ENCODE results near the gene NFILZ. TPM values are rescaled to one million over a fixed set of nuclear protein-coding genes. Genes with fewer than 3 reads are reported as not detected.

Gene NFILZ
- polyA plus RNA-seq, 1 donor (not counting 4 experiments of a cell fraction or from before 2014, with no cell fraction given), result not detected

- TF ChIP-seq EZH2 (IDR thresholded peaks at IDR 0.05; ENCODE audit: low read length) (no peak), CTCF (optimal IDR thresholded peaks at IDR 0.05 in 1 of 3, IDR thresholded peaks at IDR 0.05 in 1 of 3, conservative IDR thresholded peaks at IDR 0.05 in 1 of 3; ENCODE audit: extremely low read depth in 1 of 3, insufficient read depth in 2 of 3, low read length in 3 of 3) (no peak)
Observed at GRCh38 chr19:8611391-8611876, 19.0 kb upstream of the NFILZ start.

GRCh38 chr19:8611877-8612806 lies 18.3 kb upstream of the NFILZ start:
- H3K4me2 ChIP-seq (ENCODE audit: control insufficient read depth, extremely low read depth, insufficient read depth, low read depth, low read length), result no peak overlapping the region
- no peaks in the 10 kb centered on the region for H3K79me2 ChIP-seq (ENCODE audit: control insufficient read depth, insufficient read depth, low read length)
- no peaks in the 10 kb centered on the region for H3K4me1 ChIP-seq (ENCODE audit: control insufficient read depth, extremely low read depth, insufficient read depth, low read length)
- dilution Hi-C loops (cut with MboI; ENCODE audit: extremely low pct_ligation_motif_present, low sequenced_read_pairs), result no loop called here
- no peaks in the 10 kb centered on the region for H3K36me3 ChIP-seq (ENCODE audit: control insufficient read depth in 2 of 2, extremely low read depth in 1 of 2, insufficient read depth in 2 of 2, low read length in 2 of 2)
- no peaks in the 10 kb centered on the region for H4K20me1 ChIP-seq (ENCODE audit: control insufficient read depth, extremely low read depth, insufficient read depth, low read length)
- no peak overlapping the region for H2AFZ ChIP-seq (ENCODE audit: control insufficient read depth, low read length)
- H3K9ac ChIP-seq (ENCODE audit: control insufficient read depth, extremely low read depth, insufficient read depth, low read length), result no peak overlapping the region
- DNase-seq (ENCODE audit: low read depth, low spot score), result no peak
- no peaks in the 10 kb centered on the region for H3K9me3 ChIP-seq (ENCODE audit: control insufficient read depth, low read depth, low read length)
- no peak for FAIRE-seq
- no peak overlapping the region for H3K4me3 ChIP-seq (ENCODE audit: control insufficient read depth in 2 of 3, extremely low read depth in 1 of 3, insufficient read depth in 2 of 3, low read depth in 1 of 3, low read length in 3 of 3)
- peaks cover 19% of the 10 kb centered on the region for H3K27me3 ChIP-seq (ENCODE audit: control insufficient read depth, extremely low read depth, insufficient read depth, low read length)
- no peaks in the 10 kb centered on the region for H3K9me1 ChIP-seq (ENCODE audit: control insufficient read depth, extremely low read depth, insufficient read depth, low read length)
- TF ChIP-seq EZH2 (IDR thresholded peaks at IDR 0.05; ENCODE audit: low read length), result no peak
- TF ChIP-seq CTCF (optimal IDR thresholded peaks at IDR 0.05 in 1 of 3, IDR thresholded peaks at IDR 0.05 in 1 of 3, conservative IDR thresholded peaks at IDR 0.05 in 1 of 3; ENCODE audit: extremely low read depth in 1 of 3, insufficient read depth in 2 of 3, low read length in 3 of 3), result no peak
- H3K27ac ChIP-seq (ENCODE audit: control insufficient read depth, insufficient read depth, low read length), result no peak overlapping the region

More at GRCh38 chr19:8611391-8611876, 19.0 kb upstream of the NFILZ start:
- no peak overlapping the region for H3K4me3 ChIP-seq (ENCODE audit: control insufficient read depth in 2 of 3, extremely low read depth in 1 of 3, insufficient read depth in 2 of 3, low read depth in 1 of 3, low read length in 3 of 3)
- dilution Hi-C loops (cut with MboI; ENCODE audit: extremely low pct_ligation_motif_present, low sequenced_read_pairs), result no loop called here
- H3K4me2 ChIP-seq (ENCODE audit: control insufficient read depth, extremely low read depth, insufficient read depth, low read depth, low read length), result no peak overlapping the region
- no peaks in the 10 kb centered on the region for H3K9me1 ChIP-seq (ENCODE audit: control insufficient read depth, extremely low read depth, insufficient read depth, low read length)
- no peaks in the 10 kb centered on the region for H4K20me1 ChIP-seq (ENCODE audit: control insufficient read depth, extremely low read depth, insufficient read depth, low read length)
- DNase-seq (ENCODE audit: low read depth, low spot score) (no peak), FAIRE-seq (no peak)
- no peaks in the 10 kb centered on the region for H3K4me1 ChIP-seq (ENCODE audit: control insufficient read depth, extremely low read depth, insufficient read depth, low read length)
- no peak overlapping the region for H3K27ac ChIP-seq (ENCODE audit: control insufficient read depth, insufficient read depth, low read length)
- H3K79me2 ChIP-seq (ENCODE audit: control insufficient read depth, insufficient read depth, low read length), result no peaks in the 10 kb centered on the region
- no peaks in the 10 kb centered on the region for H3K9me3 ChIP-seq (ENCODE audit: control insufficient read depth, low read depth, low read length)
- no peak overlapping the region for H3K9ac ChIP-seq (ENCODE audit: control insufficient read depth, extremely low read depth, insufficient read depth, low read length)
- H3K27me3 ChIP-seq (ENCODE audit: control insufficient read depth, extremely low read depth, insufficient read depth, low read length), result peaks cover 19% of the 10 kb centered on the region
- H2AFZ ChIP-seq (ENCODE audit: control insufficient read depth, low read length), result no peak overlapping the region
- no peaks in the 10 kb centered on the region for H3K36me3 ChIP-seq (ENCODE audit: control insufficient read depth in 2 of 2, extremely low read depth in 1 of 2, insufficient read depth in 2 of 2, low read length in 2 of 2)
